Dermis blood vessel endothelial cell (primary cell): ENCODE measurements around the gene TRERF1. TPM values are rescaled to one million over a fixed set of nuclear protein-coding genes. Genes with fewer than 3 reads are reported as not detected.
"Not testable (repeated sequence)": the region's sequence is repeated elsewhere in the genome, so short reads cannot be mapped to it uniquely, and the experiment has no call there.

Experiments
- DNase-seq: peaks from one replicate; pipeline ENCODE4 v3.0.0; 2010
- total RNA-seq: library from RNA; depleted of rRNA; stranded (reverse); fragments of >200 nt; gene quantifications from 2 replicates; pipeline ENCODE4 v1.2.3, GENCODE V29; 2014

TRERF1 gene
- total RNA-seq, 1 donor from 2014 or later: 0.17 TPM

DNA sequence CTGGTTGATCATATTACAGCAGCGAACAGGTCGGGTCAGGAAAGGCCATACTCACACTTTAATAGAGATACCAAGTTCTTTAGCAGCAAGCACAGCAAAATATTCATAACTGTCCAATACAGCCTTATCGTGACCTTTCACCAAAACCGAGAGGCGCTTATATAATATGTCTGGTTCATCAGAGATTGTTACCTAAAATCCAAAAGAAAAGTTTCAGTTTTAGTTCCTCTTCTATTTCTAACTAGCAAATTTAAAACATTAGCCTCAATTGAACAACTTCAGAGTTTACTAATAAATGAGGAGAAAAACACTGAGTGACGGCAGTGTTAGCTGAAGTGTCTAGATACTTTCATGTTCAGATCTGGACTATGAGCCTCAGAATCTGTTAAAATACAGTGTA lies 240.0 kb downstream of the TRERF1 start:
- DNase-seq: no peak

DNA sequence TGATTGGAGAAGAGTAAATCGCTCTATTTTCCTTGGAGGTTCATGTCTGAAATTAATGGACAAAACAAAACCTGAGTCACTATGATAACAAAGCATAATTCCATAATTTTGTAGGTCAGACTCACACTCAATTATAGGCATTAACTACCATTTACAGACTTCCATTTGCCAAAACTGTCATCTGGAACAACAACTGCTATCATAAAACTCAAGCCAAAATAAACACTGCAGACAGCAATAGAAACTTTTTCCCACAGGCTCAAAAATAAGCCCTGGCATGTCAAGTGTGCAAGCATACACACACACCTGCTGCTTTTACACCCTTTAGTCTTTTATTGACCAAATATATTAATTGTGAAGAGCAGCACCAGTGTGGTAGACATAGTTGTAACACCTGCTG lies 241.2 kb downstream of the TRERF1 start:
- peak; percentile 80 for DNase-seq

- not testable (repeated sequence) for DNase-seq
Measured at GRCh38 chr6:42207559-42207958, 244.2 kb downstream of the TRERF1 start.

DNA sequence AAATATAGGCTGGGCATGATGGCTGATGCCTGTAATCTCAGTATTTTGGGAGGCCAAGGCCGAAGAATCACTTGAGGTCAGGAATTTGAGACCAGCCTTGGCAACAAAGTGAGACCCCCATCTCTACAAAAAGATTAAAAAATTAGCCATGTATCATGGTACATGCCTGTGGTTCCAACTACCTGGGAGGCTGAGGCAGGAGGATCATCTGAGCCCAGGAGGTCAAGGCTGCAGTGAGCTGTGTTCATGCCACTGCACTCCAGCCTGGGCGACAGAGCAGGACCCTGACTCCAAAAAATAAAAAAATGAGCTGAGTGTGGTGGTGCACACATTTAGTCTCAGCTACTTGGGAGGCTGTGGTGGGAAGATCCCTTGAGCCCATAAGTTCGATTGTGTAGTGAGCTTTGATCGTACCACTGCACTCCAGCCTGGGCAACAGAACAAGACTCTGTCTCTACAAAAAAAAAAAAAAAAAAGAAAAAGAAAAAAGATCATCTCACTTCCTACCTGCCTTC lies 246.9 kb downstream of the TRERF1 start:
- DNase-seq: no peak

DNA sequence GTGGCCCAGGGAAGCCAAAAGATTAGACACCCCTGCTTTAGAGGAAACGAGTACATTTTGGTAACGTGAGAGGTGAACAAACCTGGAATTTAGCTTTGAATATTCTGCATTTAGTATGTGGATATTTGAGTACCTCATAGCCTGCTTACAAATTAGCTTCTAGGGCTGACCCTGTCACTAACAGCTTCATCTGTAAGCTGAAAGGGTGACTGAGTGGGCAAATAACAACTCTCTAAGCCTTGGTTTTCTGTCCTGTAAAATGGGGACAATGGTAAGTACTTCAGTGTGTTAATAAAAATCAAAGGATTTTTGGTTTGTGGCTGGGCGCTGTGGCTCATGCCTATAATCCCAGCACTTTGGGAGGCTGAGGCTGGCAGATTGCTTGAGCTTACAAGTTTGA lies 248.5 kb downstream of the TRERF1 start:
- no peak for DNase-seq

GRCh38 chr6:42202131-42202915 lies 249.4 kb downstream of the TRERF1 start:
- not testable (repeated sequence) for DNase-seq

GRCh38 chr6:42201382-42201781 lies 250.3 kb downstream of the TRERF1 start:
- no peak for DNase-seq

GRCh38 chr6:42200035-42200434 lies 251.7 kb downstream of the TRERF1 start:
- no peak for DNase-seq

DNA sequence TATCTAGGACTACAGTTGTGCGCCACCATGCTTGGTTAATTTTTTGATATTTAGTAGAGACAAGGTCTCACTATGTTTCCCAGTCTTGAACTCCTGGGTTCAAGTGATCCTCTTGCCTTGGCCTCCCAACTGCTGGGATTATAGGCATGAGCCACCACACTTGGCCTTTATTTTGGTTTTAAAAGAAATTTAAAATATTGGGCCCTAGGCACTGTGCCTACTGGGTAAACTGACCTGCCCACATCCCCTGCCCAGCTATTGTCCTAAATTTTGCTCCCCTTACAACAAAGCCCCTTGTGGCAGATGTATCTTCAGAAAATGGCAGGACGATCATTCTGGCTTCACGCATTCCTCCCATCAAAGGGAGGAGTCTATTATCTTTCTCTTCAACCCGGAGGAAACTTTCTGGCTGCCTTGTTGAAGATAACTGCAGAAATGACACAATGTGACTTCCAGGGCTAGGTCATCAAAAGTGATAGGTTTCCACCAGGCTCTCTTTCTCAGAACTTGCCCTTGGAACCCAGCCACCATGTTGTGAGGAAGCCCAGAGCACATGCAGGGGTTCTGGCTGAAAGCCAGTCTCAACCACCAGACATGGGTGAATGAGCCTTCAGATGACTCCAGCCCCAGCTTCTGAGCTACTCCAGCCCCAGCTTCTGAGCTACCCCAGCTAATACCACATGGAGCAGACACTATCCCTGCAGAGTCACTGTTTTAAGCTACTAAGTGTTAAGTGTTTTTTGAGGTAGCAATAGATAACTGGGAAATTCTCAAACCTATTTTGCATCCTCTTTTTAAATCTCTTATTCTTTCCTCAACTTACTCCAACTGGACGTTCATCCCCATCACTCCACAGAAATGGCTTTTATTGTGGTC lies 252.4 kb downstream of the TRERF1 start:
- no peak for DNase-seq

DNA sequence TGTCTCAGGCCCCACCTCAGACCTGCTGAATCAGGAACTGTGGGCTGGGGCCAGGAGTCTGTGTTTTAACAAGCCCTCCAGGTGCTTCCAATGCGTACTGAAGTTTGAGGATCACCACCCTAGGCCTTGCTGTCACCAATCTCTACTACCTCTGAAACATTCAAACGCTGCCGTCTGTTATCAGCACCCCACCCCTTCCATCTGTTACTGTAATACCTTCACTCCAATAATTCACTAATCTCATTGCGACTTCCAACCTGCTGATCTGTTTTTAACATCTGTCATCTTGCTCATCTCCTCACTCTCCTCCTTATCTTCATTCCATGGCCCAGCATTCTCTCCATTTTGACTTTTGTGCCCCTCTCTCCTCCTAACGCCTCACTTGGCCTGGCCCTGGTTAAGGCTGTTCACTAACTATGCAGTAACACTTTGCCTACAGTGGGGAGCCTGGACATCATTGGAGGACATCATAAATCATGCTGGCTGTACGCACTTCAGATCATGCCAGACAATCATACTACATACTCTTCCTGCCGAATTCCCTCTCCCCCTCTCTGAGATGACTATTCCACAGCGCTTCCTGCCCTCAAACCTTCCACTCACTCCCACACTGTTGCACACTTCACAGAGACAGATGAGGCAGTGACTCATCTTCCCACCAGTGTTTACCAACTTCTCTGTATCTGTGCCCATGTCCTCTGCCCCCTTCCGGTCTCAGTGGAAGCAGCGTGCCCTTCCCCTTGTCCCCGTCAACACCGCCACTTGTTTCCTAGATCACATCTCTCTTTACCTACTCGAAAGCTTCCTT lies 254.0 kb downstream of the TRERF1 start:
- peak; percentile 62 for DNase-seq

DNA sequence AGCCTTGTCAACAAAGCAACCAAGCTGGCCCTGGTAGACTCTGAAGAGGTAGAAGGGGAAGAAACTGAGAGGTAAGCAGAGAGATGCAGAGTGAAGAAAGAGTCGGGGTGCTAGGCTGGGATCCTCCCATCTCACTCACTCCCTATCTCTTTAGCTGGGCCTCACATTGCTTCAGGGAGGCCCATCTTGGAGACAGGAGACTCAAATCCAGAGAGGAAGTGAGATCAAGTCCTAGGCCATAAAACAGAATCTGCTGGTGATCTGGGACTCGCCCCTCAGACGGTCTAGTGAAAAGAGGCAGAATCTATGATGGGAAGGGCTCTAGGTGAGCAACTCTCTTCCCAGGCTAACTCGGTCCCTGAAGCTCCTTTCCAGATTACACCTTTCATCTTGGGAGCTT lies 256.3 kb downstream of the TRERF1 start:
- DNase-seq: no peak

- DNase-seq: no peak
Measured at GRCh38 chr6:42194056-42194455, 257.7 kb downstream of the TRERF1 start.

DNA sequence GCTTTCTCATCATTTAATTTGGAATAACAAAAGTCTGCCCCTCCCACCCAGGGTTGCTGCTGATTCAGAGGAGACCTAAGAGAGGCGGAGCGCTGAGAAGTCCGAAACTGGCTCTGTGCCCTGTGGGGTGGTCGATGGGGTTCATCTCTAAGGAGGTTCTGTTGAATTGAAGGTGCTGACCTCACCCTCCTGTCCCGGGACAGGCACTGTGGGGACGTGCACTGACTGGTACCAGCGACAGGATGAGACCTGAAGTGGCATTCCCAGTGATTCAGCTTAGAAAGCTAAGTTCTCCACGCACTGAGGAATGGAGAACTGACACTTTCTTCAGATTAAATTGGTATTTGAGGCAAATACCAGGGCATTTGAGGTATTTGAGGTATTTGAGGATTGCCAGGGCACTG lies 258.2 kb downstream of the TRERF1 start:
- no peak for DNase-seq

GRCh38 chr6:42192385-42192784 lies 259.3 kb downstream of the TRERF1 start:
- DNase-seq: not testable (repeated sequence)

GRCh38 chr6:42190554-42191183 lies 261.1 kb downstream of the TRERF1 start:
- no peak for DNase-seq

- DNase-seq: no peak
Measured at GRCh38 chr6:42188406-42188805, 263.3 kb downstream of the TRERF1 start.

DNA sequence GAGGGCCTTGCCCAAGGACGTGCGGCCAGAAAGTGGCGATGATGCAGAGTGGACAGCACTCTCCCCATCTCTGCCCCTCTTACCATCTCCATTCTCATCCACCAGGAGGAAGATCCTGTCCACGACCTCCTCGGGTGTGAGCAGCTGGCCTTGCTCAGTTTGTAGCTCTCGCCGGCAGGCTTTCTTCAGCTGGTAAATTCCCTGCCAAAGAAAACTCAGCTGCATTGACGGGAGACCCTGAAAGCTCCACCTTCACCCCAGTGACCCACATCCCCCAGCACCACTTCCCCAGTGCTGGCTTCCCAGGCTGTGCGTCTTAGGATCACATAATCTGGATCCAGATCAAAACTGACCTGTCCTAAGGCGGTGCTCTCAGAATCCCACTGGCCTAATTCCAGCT lies 266.1 kb downstream of the TRERF1 start:
- DNase-seq: no peak

GRCh38 chr6:42184475-42184874 lies 267.3 kb downstream of the TRERF1 start:
- DNase-seq: no peak

GRCh38 chr6:42182101-42182500 lies 269.6 kb downstream of the TRERF1 start:
- no peak for DNase-seq

- DNase-seq: no peak
Measured at GRCh38 chr6:42179945-42180313, 271.8 kb downstream of the TRERF1 start.

DNA sequence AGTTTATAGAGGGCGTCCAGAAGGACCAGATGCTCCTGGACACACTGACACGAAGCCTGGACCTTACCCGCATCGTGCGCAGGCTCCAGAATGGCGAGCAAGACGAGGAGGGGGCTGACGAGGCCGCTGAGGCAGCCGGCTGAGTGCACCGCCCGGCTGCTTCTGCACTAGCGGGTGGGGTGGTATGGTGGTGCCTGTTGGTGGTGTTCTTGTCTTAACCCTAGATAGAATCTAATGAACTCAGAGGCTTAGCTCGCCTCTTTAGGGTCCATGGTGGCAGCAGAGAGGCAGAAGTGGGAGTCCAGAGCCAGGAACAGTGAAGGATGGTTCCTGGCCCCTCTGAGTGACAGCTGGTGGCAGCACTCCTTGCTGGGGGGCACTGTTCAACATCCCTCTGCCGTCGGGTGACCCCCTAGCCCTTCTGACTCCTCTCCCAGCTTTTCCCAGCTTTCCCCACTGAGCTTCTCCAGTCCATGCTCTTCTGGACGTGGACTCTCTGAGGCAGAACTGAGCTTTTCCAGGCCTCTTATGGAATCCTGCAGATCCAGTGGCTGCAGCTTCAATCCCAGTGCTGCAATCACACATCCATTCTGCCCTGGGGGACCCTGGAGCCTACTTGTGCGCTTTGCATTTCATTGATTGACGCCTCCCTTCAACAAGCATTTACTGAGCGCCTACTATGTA lies 272.3 kb downstream of the TRERF1 start:
- DNase-seq: no peak
